Keratinocyte (primary cell): ENCODE results near the gene STAG1. TPM values are rescaled to one million over a fixed set of nuclear protein-coding genes. Genes with fewer than 3 reads are reported as not detected.

Experiments used
- DNase-seq: peaks from one replicate; pipeline ENCODE4 v3.0.0-alpha.2; 2011; ENCODE audit warnings: low read depth, missing footprints, low spot score
- FAIRE-seq: peaks from 2 replicates; lab custom pipeline; 2011; peaks lifted over from hg19 to GRCh38; lab: Jason Lieb, UNC
- H2AFZ ChIP-seq: 2 replicates; pipeline ENCODE4 v1.6.0; 2012; ENCODE audit warnings: low read length, control low read depth, inconsistent platforms; ENCODE audit not compliant: control insufficient read depth
- H3K27ac ChIP-seq: 2 replicates; pipeline ENCODE4 v1.5.1; 2011; ENCODE audit warnings: low read length; ENCODE audit not compliant: control insufficient read depth, insufficient read depth
- H3K27me3 ChIP-seq: 3 replicates; pipeline ENCODE4 v1.6.0; 2011; ENCODE audit warnings: low read length; ENCODE audit not compliant: control insufficient read depth, insufficient read depth; ENCODE audit errors: extremely low read depth
- H3K36me3 ChIP-seq, 2 experiments: 2 replicates in 1 of 2; 3 replicates in 1 of 2; pipeline ENCODE4 v1.5.1; 2011; ENCODE audit warnings: low read length in 2 of 2, mild to moderate bottlenecking in 1 of 2; ENCODE audit not compliant: control insufficient read depth in 2 of 2, insufficient read depth in 2 of 2; ENCODE audit errors: extremely low read depth in 1 of 2
- H3K4me1 ChIP-seq: 3 replicates; pipeline ENCODE4 v1.5.1; 2011; ENCODE audit warnings: low read length; ENCODE audit not compliant: control insufficient read depth, insufficient read depth; ENCODE audit errors: extremely low read depth
- H3K4me2 ChIP-seq: 3 replicates; pipeline ENCODE4 v1.6.0; 2011; ENCODE audit warnings: low read depth, low read length; ENCODE audit not compliant: control insufficient read depth, insufficient read depth; ENCODE audit errors: extremely low read depth
- H3K4me3 ChIP-seq, 3 experiments: fragments of 200-600 bp in 1 of 3; sonication (generic) in 1 of 3; 2 replicates in 2 of 3; 3 replicates in 1 of 3; pipeline ENCODE4 v1.5.1; 2011 to 2016; ENCODE audit warnings: low read length in 3 of 3, mild to moderate bottlenecking in 3 of 3, control low read depth in 2 of 3, inconsistent platforms in 1 of 3, low read depth in 1 of 3, mixed read lengths in 1 of 3, mixed run types in 1 of 3, moderate library complexity in 1 of 3; ENCODE audit not compliant: control insufficient read depth in 2 of 3, insufficient read depth in 2 of 3; ENCODE audit errors: extremely low read depth in 1 of 3
- H3K79me2 ChIP-seq: 2 replicates; pipeline ENCODE4 v1.6.0; 2012; ENCODE audit warnings: low read length; ENCODE audit not compliant: control insufficient read depth, insufficient read depth
- H3K9ac ChIP-seq: 3 replicates; pipeline ENCODE4 v1.6.0; 2011; ENCODE audit warnings: low read length; ENCODE audit not compliant: control insufficient read depth, insufficient read depth; ENCODE audit errors: extremely low read depth
- H3K9me1 ChIP-seq: 3 replicates; pipeline ENCODE4 v1.6.0; 2011; ENCODE audit warnings: low read length; ENCODE audit not compliant: control insufficient read depth, insufficient read depth; ENCODE audit errors: extremely low read depth
- H3K9me3 ChIP-seq: 2 replicates; pipeline ENCODE4 v1.5.1; 2012; ENCODE audit warnings: low read depth, low read length; ENCODE audit not compliant: control insufficient read depth
- H4K20me1 ChIP-seq: 3 replicates; pipeline ENCODE4 v1.6.0; 2011; ENCODE audit warnings: low read length; ENCODE audit not compliant: control insufficient read depth, insufficient read depth; ENCODE audit errors: extremely low read depth
- CTCF ChIP-seq, 3 experiments: IDR thresholded peaks in 1 of 3; conservative IDR thresholded peaks in 1 of 3; optimal IDR thresholded peaks in 1 of 3; 2 replicates in 2 of 3; 3 replicates in 1 of 3; pipeline versions ENCODE3 to v1.5.1; 2011; ENCODE audit warnings: low read length in 3 of 3, mild to moderate bottlenecking in 3 of 3, moderate library complexity in 2 of 3, control low read depth in 1 of 3, inconsistent platforms in 1 of 3; ENCODE audit not compliant: insufficient read depth in 2 of 3; ENCODE audit errors: extremely low read depth in 1 of 3
- EZH2 ChIP-seq: IDR thresholded peaks from one replicate; pipeline ENCODE4 v1.6.1; 2012; ENCODE audit warnings: inconsistent platforms, mild to moderate bottlenecking, low read length, moderate library complexity
- dilution Hi-C: fragments of 300-500 bp; cut with MboI; formaldehyde crosslinking; loops from one replicate; pipeline ENCODE4 v1.7.0; 2020; ENCODE audit warnings: low sequenced_read_pairs; ENCODE audit not compliant: extremely low pct_ligation_motif_present
- polyA plus RNA-seq, 5 experiments: library from polyadenylated mRNA; depleted of rRNA in 3 of 5; stranded (reverse) in 3 of 5; stranded (forward) in 1 of 5; unstranded in 1 of 5; fragments of >200 nt; gene quantifications; 1 replicate in 1 of 5; 2 replicates in 3 of 5; 3 replicates in 1 of 5; pipeline versions ENCODE4 v1.2.1 to v1.2.3, GENCODE V29; 2011 to 2012; ENCODE audit warnings: missing spikeins in 2 of 5, low read depth in 1 of 5, low replicate concordance in 1 of 5

STAG1 gene
- polyA plus RNA-seq, 1 donor (not counting 4 experiments of a cell fraction or from before 2014, with no cell fraction given) = 11.8 TPM

GRCh38 chr3:136518102-136518501 is 234.1 kb downstream of the STAG1 start:
- Histone ChIP-seq H2AFZ (no peak overlapping the region), H3K9me3 (no peaks in the 10 kb centered on the region), H3K36me3 (no peaks in the 10 kb centered on the region), H3K4me3 (no peak overlapping the region), H3K9ac (no peak overlapping the region), H3K4me2 (no peak overlapping the region), H4K20me1 (no peaks in the 10 kb centered on the region), H3K79me2 (no peaks in the 10 kb centered on the region), H3K4me1 (no peaks in the 10 kb centered on the region), H3K9me1 (no peaks in the 10 kb centered on the region), H3K27me3 (no peaks in the 10 kb centered on the region), H3K27ac (no peak overlapping the region)
- DNase-seq = no peak
- no peak for TF ChIP-seq CTCF (optimal IDR thresholded peaks at IDR 0.05 in 1 of 3, IDR thresholded peaks at IDR 0.05 in 1 of 3, conservative IDR thresholded peaks at IDR 0.05 in 1 of 3; ENCODE audit: extremely low read depth in 1 of 3, insufficient read depth in 2 of 3, low read length in 3 of 3)
- dilution Hi-C loops = no loop called here
- FAIRE-seq = no peak

GRCh38 chr3:136516656-136517055 is 235.5 kb downstream of the STAG1 start:
- H3K4me1 ChIP-seq = no peaks in the 10 kb centered on the region
- DNase-seq = no peak
- H3K9me3 ChIP-seq = no peaks in the 10 kb centered on the region
- no peaks in the 10 kb centered on the region for H3K36me3 ChIP-seq
- H3K4me3 ChIP-seq = no peak overlapping the region
- no peak overlapping the region for H3K4me2 ChIP-seq
- TF ChIP-seq EZH2 = no peak
- TF ChIP-seq CTCF (optimal IDR thresholded peaks at IDR 0.05 in 1 of 3, IDR thresholded peaks at IDR 0.05 in 1 of 3, conservative IDR thresholded peaks at IDR 0.05 in 1 of 3; ENCODE audit: extremely low read depth in 1 of 3, insufficient read depth in 2 of 3, low read length in 3 of 3) = no peak
- no peaks in the 10 kb centered on the region for H4K20me1 ChIP-seq
- no peak overlapping the region for H3K27ac ChIP-seq
- no peaks in the 10 kb centered on the region for H3K79me2 ChIP-seq
- no peak overlapping the region for H2AFZ ChIP-seq
- H3K9ac ChIP-seq = no peak overlapping the region
- H3K27me3 ChIP-seq = no peaks in the 10 kb centered on the region
- H3K9me1 ChIP-seq = no peaks in the 10 kb centered on the region
- dilution Hi-C loops = no loop called here
- FAIRE-seq = no peak
